ENCODE data around the gene TMC5. TPM values are rescaled to one million over a fixed set of nuclear protein-coding genes. Genes with fewer than 3 reads are reported as not detected.
A peak's percentile ranks its signal among the peaks of the same experiment; 100 is the strongest.

Gene TMC5
- total and polyA plus RNA-seq, 2 of the 13 experiments (the other 11 are each of a cell fraction or from before 2014, with no cell fraction given), result 0.09 to 0.41 TPM

GRCh38 chr16:19542138-19542821 is 124.6 kb downstream of the TMC5 start (continued):
- TF ChIP-seq PHF20 (CRISPR knock-in tag; IDR thresholded peaks at IDR 0.05), result no peak
- TF ChIP-seq JUNB (CRISPR knock-in tag; IDR thresholded peaks at IDR 0.05; ENCODE audit: borderline replicate concordance), result peak; percentile 77; the same call in 1 of the 2 replicates
- no peak for TF ChIP-seq PTBP1 (IDR thresholded peaks at IDR 0.05; ENCODE audit: low read depth, low read length, poor library complexity, severe bottlenecking)
- no peak for TF ChIP-seq SMAD9 (CRISPR knock-in tag; IDR thresholded peaks at IDR 0.05)
- peak; percentile 65; the same call in 1 of the 2 replicates for TF ChIP-seq TSC22D2 (CRISPR knock-in tag; IDR thresholded peaks at IDR 0.05; ENCODE audit: borderline replicate concordance)
- TF ChIP-seq IRF1 (CRISPR knock-in tag; IDR thresholded peaks at IDR 0.05; ENCODE audit: low read depth), result no peak
- TF ChIP-seq ARNT (IDR thresholded peaks at IDR 0.05), result no peak
- TF ChIP-seq GATA4 (IDR thresholded peaks at IDR 0.05; ENCODE audit: borderline replicate concordance, low read depth), result peak; percentile 93
- no peak for TF ChIP-seq SETDB1 (CRISPR knock-in tag; IDR thresholded peaks at IDR 0.05; ENCODE audit: borderline replicate concordance)
- no peak for TF ChIP-seq CSRNP2 (CRISPR knock-in tag; conservative IDR thresholded peaks at IDR 0.05; ENCODE audit: low read depth)
- no peak for TF ChIP-seq ADNP (CRISPR knock-in tag; IDR thresholded peaks at IDR 0.05)
- no peak for TF ChIP-seq SNAI1 (CRISPR knock-in tag; IDR thresholded peaks at IDR 0.05; ENCODE audit: borderline replicate concordance)
- 0 out of 2 replicates have a peak, but pooled peaks have one; percentile 68 for TF ChIP-seq ZFP36L1 (CRISPR knock-in tag; IDR thresholded peaks at IDR 0.05)
- TF ChIP-seq ZNF546 (CRISPR knock-in tag; conservative IDR thresholded peaks at IDR 0.05), result no peak
- no peak; the same call in 1 of the 2 replicates for TF ChIP-seq KLF11 (CRISPR knock-in tag; IDR thresholded peaks at IDR 0.05)
- TF ChIP-seq NR2F6 (IDR thresholded peaks at IDR 0.05), result peak; percentile 63
- peak; percentile 81 for TF ChIP-seq NR2F6 (CRISPR knock-in tag; IDR thresholded peaks at IDR 0.05)
- TF ChIP-seq ZNF816 (CRISPR knock-in tag; IDR thresholded peaks at IDR 0.05; ENCODE audit: borderline replicate concordance), result peak; percentile 84; the same call in 1 of the 2 replicates
- no peak for TF ChIP-seq BCLAF1 (IDR thresholded peaks at IDR 0.05)
- no peak for TF ChIP-seq ZNF770 (CRISPR knock-in tag; IDR thresholded peaks at IDR 0.05)
- TF ChIP-seq POGK (CRISPR knock-in tag; conservative IDR thresholded peaks at IDR 0.05), result 0 out of 2 replicates have a peak, but pooled peaks have one; percentile 49
